T-helper 1 cell treated with Interleukin-12 subunit alpha and Interleukin-12 subunit beta and Interleukin-4 antibody, amounts not matched to agents 30 μg/mL and 1 μg/mL, for 36 hours (primary cell): ENCODE results near the gene MRGPRD.

Experiments
- H3K27ac Mint-ChIP-seq: one replicate; pipeline ENCODE4 v1.8.0; 2021; ENCODE audit warnings: mild to moderate bottlenecking, mixed read lengths
- H3K27me3 Mint-ChIP-seq: one replicate; pipeline ENCODE4 v1.8.0; 2021; ENCODE audit warnings: low read depth, mixed read lengths
- H3K36me3 Mint-ChIP-seq: one replicate; pipeline ENCODE4 v1.8.0; 2021; ENCODE audit warnings: low read depth, mixed read lengths
- H3K4me1 Mint-ChIP-seq: one replicate; pipeline ENCODE4 v1.8.0; 2021; ENCODE audit warnings: low read depth, mixed read lengths
- H3K4me3 Mint-ChIP-seq: one replicate; pipeline ENCODE4 v1.8.0; 2021; ENCODE audit warnings: mild to moderate bottlenecking, moderate library complexity, mixed read lengths
- H3K9me3 Mint-ChIP-seq: one replicate; pipeline ENCODE4 v1.8.0; 2021; ENCODE audit warnings: mixed read lengths

The MRGPRD gene

GRCh38 chr11:68931911-68932310, 48.9 kb downstream of the MRGPRD start:
- Mint-ChIP-seq H3K9me3 (peaks cover 5% of the 10 kb centered on the region), H3K27me3 (no peaks in the 10 kb centered on the region), H3K36me3 (peaks cover 22% of the 10 kb centered on the region), H3K27ac (no peak overlapping the region), H3K4me3 (no peak overlapping the region), H3K4me1 (no peaks in the 10 kb centered on the region)

GRCh38 chr11:68930991-68931855, 49.6 kb downstream of the MRGPRD start:
- Mint-ChIP-seq H3K9me3 (peaks cover 7% of the 10 kb centered on the region), H3K27me3 (no peaks in the 10 kb centered on the region), H3K4me1 (no peaks in the 10 kb centered on the region), H3K4me3 (no peak overlapping the region), H3K36me3 (peaks cover 25% of the 10 kb centered on the region), H3K27ac (no peak overlapping the region)
